Natural killer cell (primary cell): ENCODE results near the gene ALDOC. TPM values are rescaled to one million over a fixed set of nuclear protein-coding genes. Genes with fewer than 3 reads are reported as not detected.

ENCODE experiments used
- ATAC-seq, 3 donors: fragments of 150-1000 bp in 2 of 3; fragments of 200-7000 bp in 1 of 3; cut with Tn5 transposase; 1 replicate in 1 of 3; 2 replicates in 2 of 3; pipeline ENCODE4 v1.10.0; 2021; ENCODE audit warnings: mild to moderate bottlenecking in 2 of 3, moderate library complexity in 2 of 3
- DNase-seq, 2 donors: peaks; one replicate each; pipeline versions ENCODE4 v3.0.0 to v3.0.0-alpha.2; 2013 to 2021; ENCODE audit warnings: mixed read lengths in 1 of 2
- H3K27ac ChIP-seq: one replicate; pipeline ENCODE4 v1.5.1; 2013; ENCODE audit warnings: mild to moderate bottlenecking, low read length
- H3K27me3 ChIP-seq: one replicate; pipeline ENCODE4 v1.6.1; 2013; ENCODE audit warnings: low read length; ENCODE audit not compliant: control insufficient read depth, insufficient read depth
- H3K36me3 ChIP-seq: one replicate; pipeline ENCODE4 v1.6.1; 2013; ENCODE audit warnings: low read length; ENCODE audit not compliant: control insufficient read depth, insufficient read depth
- H3K4me1 ChIP-seq: one replicate; pipeline ENCODE4 v1.6.1; 2013; ENCODE audit warnings: low read length; ENCODE audit not compliant: control insufficient read depth, insufficient read depth
- H3K4me3 ChIP-seq: one replicate; pipeline ENCODE4 v1.5.1; 2013; ENCODE audit warnings: low read length
- H3K9me3 ChIP-seq: one replicate; pipeline ENCODE4 v1.6.1; 2013; ENCODE audit warnings: low read length; ENCODE audit not compliant: control insufficient read depth, insufficient read depth
- H3K27ac Mint-ChIP-seq, 2 donors: one replicate each; pipeline ENCODE4 v1.8.0; 2022; ENCODE audit warnings: mild to moderate bottlenecking in 2 of 2, mixed read lengths in 2 of 2, moderate library complexity in 1 of 2
- H3K27me3 Mint-ChIP-seq, 2 donors: one replicate each; pipeline ENCODE4 v1.8.0; 2022; ENCODE audit warnings: low read depth in 2 of 2, mixed read lengths in 2 of 2
- H3K36me3 Mint-ChIP-seq: one replicate; pipeline ENCODE4 v1.8.0; 2022; ENCODE audit warnings: mixed read lengths
- H3K4me1 Mint-ChIP-seq, 2 donors: one replicate each; pipeline ENCODE4 v1.8.0; 2022; ENCODE audit warnings: mixed read lengths in 2 of 2
- H3K4me3 Mint-ChIP-seq: one replicate; pipeline ENCODE4 v1.8.0; 2022; ENCODE audit warnings: mild to moderate bottlenecking, moderate library complexity, mixed read lengths
- H3K9me3 Mint-ChIP-seq, 2 donors: one replicate each; pipeline ENCODE4 v1.8.0; 2022; ENCODE audit warnings: mixed read lengths in 2 of 2
- CTCF ChIP-seq: fragments of 200-600 bp; IDR thresholded peaks from one replicate; pipeline ENCODE4 v1.8.0; 2022; ENCODE audit warnings: antibody characterized with exemption
- WGBS: methylation state at CpG from one replicate; pipeline ENCODE4 v1.1.7; 2013; ENCODE audit warnings: missing lambda C conversion rate; ENCODE audit not compliant: insufficient coverage; 5-methylcytosine and 5-hydroxymethylcytosine counted together
- intact Hi-C: fragments of 100-400 bp; cut with micrococcal nuclease; formaldehyde crosslinking; loops from one replicate; pipeline ENCODE4 v1.14.2; 2022
- total RNA-seq, 4 donors: library from RNA; stranded (reverse); fragments of 120-200 nt in 1 of 4; gene quantifications; one replicate each; pipeline versions ENCODE4 v1.2.3 to v1.2.4, GENCODE V29; 2013 to 2022

Gene ALDOC
- total RNA-seq, 3 donors from 2014 or later (not counting 1 experiment from before 2014, with no cell fraction given): 18.2 to 25.4 (median 23.0) TPM

- no peak for ATAC-seq
- WGBS: 93% methylated on average over 3 of the region's 4 CpGs
- Histone ChIP-seq H3K27me3 (no peaks in the 10 kb centered on the region), H3K36me3 (peaks cover 10% of the 10 kb centered on the region), H3K4me1 (peaks cover 27% of the 10 kb centered on the region), H3K4me3 (no peak overlapping the region), H3K27ac (no peak overlapping the region), H3K9me3 (no peaks in the 10 kb centered on the region)
- Mint-ChIP-seq H3K9me3 (no peaks in the 10 kb centered on the region), H3K4me1 (peaks cover 14 to 23% of the 10 kb centered on the region in 2 donors), H3K36me3 (no peaks in the 10 kb centered on the region), H3K27ac (peak overlapping the region; percentile 4 to 30), H3K4me3 (no peak overlapping the region), H3K27me3 (no peaks in the 10 kb centered on the region)
- no peak for TF ChIP-seq CTCF
- intact Hi-C loops: no loop called here
- no peak for DNase-seq
These were observed 32.1 kb downstream of the ALDOC start for GRCh38 chr17:28544402-28545140.

- Histone ChIP-seq H3K27me3 (no peaks in the 10 kb centered on the region), H3K4me1 (no peaks in the 10 kb centered on the region), H3K4me3 (no peak overlapping the region), H3K36me3 (peaks cover 3% of the 10 kb centered on the region), H3K9me3 (no peaks in the 10 kb centered on the region), H3K27ac (no peak overlapping the region)
- TF ChIP-seq CTCF: no peak
- Mint-ChIP-seq H3K4me1 (no peaks in the 10 kb centered on the region), H3K36me3 (no peaks in the 10 kb centered on the region), H3K9me3 (no peaks in the 10 kb centered on the region), H3K27me3 (no peaks in the 10 kb centered on the region), H3K27ac (no peak overlapping the region), H3K4me3 (no peak overlapping the region)
- WGBS: 94% methylated on average over 4 of the region's 4 CpGs
- intact Hi-C loops: no loop called here
- no peak for ATAC-seq
- no peak for DNase-seq
These were observed 35.3 kb downstream of the ALDOC start for GRCh38 chr17:28541439-28541838.

DNA sequence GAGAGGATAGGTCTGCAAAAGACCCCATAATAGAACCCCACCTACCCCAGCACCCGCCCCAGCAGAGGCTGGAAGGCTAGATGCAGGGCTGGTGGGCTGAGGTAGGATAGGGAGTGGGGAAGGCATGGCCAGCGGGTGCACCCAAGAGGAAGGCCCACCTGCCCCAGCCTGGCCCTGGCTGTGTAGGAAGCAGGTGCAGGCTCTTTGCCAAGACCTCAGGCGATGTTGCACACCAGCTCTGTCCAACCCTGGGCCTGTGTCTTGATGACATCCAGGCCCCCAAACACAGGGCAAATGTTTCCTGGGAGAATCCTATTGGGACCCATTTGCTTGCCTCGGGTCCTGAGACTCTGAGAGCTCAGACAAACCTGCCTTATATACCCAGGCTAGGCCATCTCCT, 36.5 kb downstream of the ALDOC start:
- TF ChIP-seq CTCF: no peak
- DNase-seq (no peak), ATAC-seq (no peak)
- Histone ChIP-seq H3K36me3 (no peaks in the 10 kb centered on the region), H3K9me3 (no peaks in the 10 kb centered on the region), H3K27ac (no peak overlapping the region), H3K27me3 (no peaks in the 10 kb centered on the region), H3K4me1 (no peaks in the 10 kb centered on the region), H3K4me3 (no peak overlapping the region)
- no peak overlapping the region for H3K4me3 Mint-ChIP-seq
- intact Hi-C loops: loop anchor here (1.0 kb wide), 1 partner anchor 46 kb away; no protein-coding TSS in a partner anchor
- H3K27ac Mint-ChIP-seq: no peak overlapping the region
- H3K4me1 Mint-ChIP-seq: no peaks in the 10 kb centered on the region
- H3K27me3 Mint-ChIP-seq: no peaks in the 10 kb centered on the region
- WGBS: 85% methylated on average over 3 of the region's 4 CpGs
- no peaks in the 10 kb centered on the region for H3K9me3 Mint-ChIP-seq
- H3K36me3 Mint-ChIP-seq: no peaks in the 10 kb centered on the region
